HEK293 (cell line): Measurements from ENCODE around the gene SBF1.

Experiments used
- BCL11A ChIP-seq: fragments of 450-650 bp; formaldehyde crosslinking; IDR thresholded peaks from 2 replicates; pipeline ENCODE4 v1.5.1; 2016; ENCODE audit warnings: low read depth, missing biosample characterization, missing genetic modification characterization
- ELK4 ChIP-seq: IDR thresholded peaks from 2 replicates; pipeline ENCODE4 v1.6.1; 2011; ENCODE audit warnings: mild to moderate bottlenecking, low read depth, low read length, borderline replicate concordance
- GLIS1 ChIP-seq: fragments of 450-650 bp; formaldehyde crosslinking; IDR thresholded peaks from 2 replicates; pipeline ENCODE4 v1.5.1; 2016; ENCODE audit warnings: missing biosample characterization, missing genetic modification characterization
- HIC1 ChIP-seq: fragments of 450-650 bp; formaldehyde crosslinking; IDR thresholded peaks from 2 replicates; pipeline ENCODE4 v1.5.1; 2016; ENCODE audit warnings: missing biosample characterization, missing genetic modification characterization
- KLF16 ChIP-seq: fragments of 450-650 bp; formaldehyde crosslinking; IDR thresholded peaks from 2 replicates; pipeline ENCODE4 v1.5.1; 2017; ENCODE audit warnings: missing biosample characterization, missing genetic modification characterization
- KLF8 ChIP-seq: fragments of 450-650 bp; formaldehyde crosslinking; IDR thresholded peaks from 2 replicates; pipeline ENCODE4 v1.5.1; 2016; ENCODE audit warnings: missing biosample characterization, missing genetic modification characterization
- OVOL3 ChIP-seq: fragments of 450-650 bp; formaldehyde crosslinking; IDR thresholded peaks from 2 replicates; pipeline ENCODE4 v1.5.1; 2016; ENCODE audit warnings: missing biosample characterization, missing genetic modification characterization
- PRDM1 ChIP-seq: fragments of 450-650 bp; formaldehyde crosslinking; IDR thresholded peaks from 2 replicates; pipeline ENCODE4; 2016; ENCODE audit warnings: missing biosample characterization, missing genetic modification characterization
- SETDB1 ChIP-seq: IDR thresholded peaks from one replicate; pipeline ENCODE4 v1.6.1; 2017; ENCODE audit warnings: mild to moderate bottlenecking, low read length, moderate library complexity, mixed read lengths; ENCODE audit not compliant: insufficient read length
- SP7 ChIP-seq: fragments of 450-650 bp; formaldehyde crosslinking; IDR thresholded peaks from 2 replicates; pipeline ENCODE4 v1.5.1; 2016; ENCODE audit warnings: missing biosample characterization, missing genetic modification characterization
- ZBTB8A ChIP-seq: fragments of 450-650 bp; formaldehyde crosslinking; IDR thresholded peaks from 2 replicates; pipeline ENCODE4 v1.5.1; 2016; ENCODE audit warnings: missing biosample characterization, missing genetic modification characterization
- ZFP3 ChIP-seq: fragments of 450-650 bp; formaldehyde crosslinking; IDR thresholded peaks from 2 replicates; pipeline ENCODE4 v1.5.1; 2016; ENCODE audit warnings: low read depth, missing biosample characterization, missing genetic modification characterization
- ZNF155 ChIP-seq: fragments of 450-650 bp; formaldehyde crosslinking; IDR thresholded peaks from 2 replicates; pipeline ENCODE4 v1.5.1; 2016; ENCODE audit warnings: missing biosample characterization, missing genetic modification characterization
- ZNF169 ChIP-seq: fragments of 450-650 bp; formaldehyde crosslinking; IDR thresholded peaks from 2 replicates; pipeline ENCODE4 v1.5.1; 2016; ENCODE audit warnings: missing biosample characterization, missing genetic modification characterization
- ZNF184 ChIP-seq: fragments of 450-650 bp; IDR thresholded peaks from 2 replicates; pipeline ENCODE4 v1.5.1; 2018; ENCODE audit warnings: missing biosample characterization, mild to moderate bottlenecking, missing genetic modification characterization
- ZNF2 ChIP-seq: fragments of 450-650 bp; formaldehyde crosslinking; IDR thresholded peaks from 2 replicates; pipeline ENCODE4 v1.5.1; 2016; ENCODE audit warnings: missing biosample characterization, missing genetic modification characterization
- ZNF248 ChIP-seq: fragments of 450-650 bp; formaldehyde crosslinking; IDR thresholded peaks from 2 replicates; pipeline ENCODE4 v1.5.1; 2017; ENCODE audit warnings: missing biosample characterization, missing genetic modification characterization
- ZNF274 ChIP-seq, 2 experiments: fragments of 200-500 bp in 1 of 2; fragments of 450-650 bp in 1 of 2; sonication (Bioruptor generic) in 1 of 2; formaldehyde crosslinking in 1 of 2; IDR thresholded peaks; 2 replicates each; pipeline versions ENCODE4 v1.5.1 to v1.6.1; 2014 to 2016; ENCODE audit warnings: borderline replicate concordance in 1 of 2, inconsistent platforms in 1 of 2, low read length in 1 of 2, missing biosample characterization in 1 of 2, missing genetic modification characterization in 1 of 2
- ZNF350 ChIP-seq: fragments of 450-650 bp; formaldehyde crosslinking; IDR thresholded peaks from 2 replicates; pipeline ENCODE4 v1.5.0; 2017; ENCODE audit warnings: missing biosample characterization, mild to moderate bottlenecking, missing genetic modification characterization
- ZNF473 ChIP-seq: fragments of 450-650 bp; formaldehyde crosslinking; IDR thresholded peaks from 2 replicates; pipeline ENCODE4 v1.5.1; 2017; ENCODE audit warnings: missing biosample characterization, missing genetic modification characterization
- ZNF544 ChIP-seq: fragments of 450-650 bp; formaldehyde crosslinking; IDR thresholded peaks from 2 replicates; pipeline ENCODE4 v1.5.0; 2017; ENCODE audit warnings: missing biosample characterization, missing genetic modification characterization
- ZNF629 ChIP-seq: fragments of 450-650 bp; formaldehyde crosslinking; IDR thresholded peaks from 2 replicates; pipeline ENCODE4 v1.5.1; 2017; ENCODE audit warnings: missing biosample characterization, missing genetic modification characterization
- ZNF660 ChIP-seq: fragments of 450-650 bp; IDR thresholded peaks from 2 replicates; pipeline ENCODE4 v1.5.1; 2018; ENCODE audit warnings: missing biosample characterization, mild to moderate bottlenecking, missing genetic modification characterization
- TF ChIP-seq, protein P1 (sequence below): fragments of 450-650 bp; formaldehyde crosslinking; IDR thresholded peaks from 2 replicates; pipeline ENCODE4 v1.5.1; 2016; ENCODE audit warnings: missing biosample characterization, missing genetic modification characterization
- TF ChIP-seq, protein P2 (sequence below): fragments of 450-650 bp; formaldehyde crosslinking; IDR thresholded peaks from 2 replicates; pipeline ENCODE4 v1.5.1; 2017; ENCODE audit warnings: missing biosample characterization, missing genetic modification characterization

SBF1 gene

GRCh38 chr22:50474710-50475651 lies at the start of gene SBF1 (continued):
- TF ChIP-seq ZFP3 (tag by site-specific recombination) (no peak), OVOL3 (tag by site-specific recombination) (no peak), ZNF155 (tag by site-specific recombination) (no peak), KLF8 (peak; percentile 77; the same call in 1 of the 2 replicates), KLF16 (peak; percentile 66; the same call in 1 of the 2 replicates), ZNF473 (tag by site-specific recombination) (no peak), HIC1 (tag by site-specific recombination) (peak; percentile 60; the same call in 1 of the 2 replicates), ZNF544 (tag by site-specific recombination) (no peak), ELK4 (no peak), SETDB1 (no peak), ZNF248 (tag by site-specific recombination) (no peak), GLIS1 (peak; percentile 18; the same call in 1 of the 2 replicates), ZNF184 (tag by site-specific recombination) (no peak), ZNF350 (tag by site-specific recombination) (no peak), ZBTB8A (tag by site-specific recombination) (peak; percentile 62), BCL11A (tag by site-specific recombination) (peak; percentile 73; the same call in 1 of the 2 replicates), ZNF629 (tag by site-specific recombination) (no peak), ZNF660 (tag by site-specific recombination) (no peak), ZNF274 (IDR thresholded peaks at IDR 0.05; ENCODE audit: low read length) (no peak), ZNF274 (tag by site-specific recombination; IDR thresholded peaks at IDR 0.05; ENCODE audit: borderline replicate concordance) (no peak), ZNF2 (no peak), ZNF169 (tag by site-specific recombination) (no peak), SP7 (peak; percentile 32; the same call in 1 of the 2 replicates), PRDM1 (tag by site-specific recombination) (no peak)
- TF ChIP-seq, protein P1, sequence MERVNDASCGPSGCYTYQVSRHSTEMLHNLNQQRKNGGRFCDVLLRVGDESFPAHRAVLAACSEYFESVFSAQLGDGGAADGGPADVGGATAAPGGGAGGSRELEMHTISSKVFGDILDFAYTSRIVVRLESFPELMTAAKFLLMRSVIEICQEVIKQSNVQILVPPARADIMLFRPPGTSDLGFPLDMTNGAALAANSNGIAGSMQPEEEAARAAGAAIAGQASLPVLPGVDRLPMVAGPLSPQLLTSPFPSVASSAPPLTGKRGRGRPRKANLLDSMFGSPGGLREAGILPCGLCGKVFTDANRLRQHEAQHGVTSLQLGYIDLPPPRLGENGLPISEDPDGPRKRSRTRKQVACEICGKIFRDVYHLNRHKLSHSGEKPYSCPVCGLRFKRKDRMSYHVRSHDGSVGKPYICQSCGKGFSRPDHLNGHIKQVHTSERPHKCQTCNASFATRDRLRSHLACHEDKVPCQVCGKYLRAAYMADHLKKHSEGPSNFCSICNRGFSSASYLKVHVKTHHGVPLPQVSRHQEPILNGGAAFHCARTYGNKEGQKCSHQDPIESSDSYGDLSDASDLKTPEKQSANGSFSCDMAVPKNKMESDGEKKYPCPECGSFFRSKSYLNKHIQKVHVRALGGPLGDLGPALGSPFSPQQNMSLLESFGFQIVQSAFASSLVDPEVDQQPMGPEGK, result peak; percentile 69; the same call in 1 of the 2 replicates
- TF ChIP-seq, protein P2, sequence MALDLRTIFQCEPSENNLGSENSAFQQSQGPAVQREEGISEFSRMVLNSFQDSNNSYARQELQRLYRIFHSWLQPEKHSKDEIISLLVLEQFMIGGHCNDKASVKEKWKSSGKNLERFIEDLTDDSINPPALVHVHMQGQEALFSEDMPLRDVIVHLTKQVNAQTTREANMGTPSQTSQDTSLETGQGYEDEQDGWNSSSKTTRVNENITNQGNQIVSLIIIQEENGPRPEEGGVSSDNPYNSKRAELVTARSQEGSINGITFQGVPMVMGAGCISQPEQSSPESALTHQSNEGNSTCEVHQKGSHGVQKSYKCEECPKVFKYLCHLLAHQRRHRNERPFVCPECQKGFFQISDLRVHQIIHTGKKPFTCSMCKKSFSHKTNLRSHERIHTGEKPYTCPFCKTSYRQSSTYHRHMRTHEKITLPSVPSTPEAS (tag by site-specific recombination), result no peak
